Dedifferentiated amniotic fluid mesenchymal stem cell (primary cell): ENCODE data around the gene OLFML2B.

Source experiments
- DNase-seq: peaks from one replicate; pipeline ENCODE4 v3.0.0-alpha.2; 2016; ENCODE audit errors: extremely low spot score

OLFML2B gene

GRCh38 chr1:162006081-162006480, 17.6 kb downstream of the OLFML2B start:
- DNase-seq: no peak

- DNase-seq: no peak
Observed at GRCh38 chr1:162004441-162004950, 19.2 kb downstream of the OLFML2B start.

DNA sequence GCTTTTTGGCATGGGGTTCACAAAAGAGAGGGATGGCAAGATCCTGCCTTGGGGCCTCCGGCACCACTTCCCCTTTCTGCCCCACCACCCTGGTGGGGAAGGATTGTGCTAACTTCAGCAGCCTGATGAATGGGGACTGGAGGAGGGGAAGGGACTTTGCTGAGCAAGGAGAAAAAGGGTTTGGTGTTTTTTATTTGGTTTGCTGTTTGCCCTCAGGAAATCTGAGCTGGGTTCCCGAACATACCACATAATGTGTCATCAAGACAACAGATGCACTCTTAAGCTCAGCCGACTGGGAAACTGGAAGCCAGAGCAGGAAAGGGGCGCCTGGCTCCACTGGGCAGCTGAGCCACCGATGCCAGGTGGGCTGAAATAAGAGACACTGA, 19.8 kb downstream of the OLFML2B start:
- peak; percentile 83 for DNase-seq

- DNase-seq: peak; percentile 89
Observed at GRCh38 chr1:162003061-162003829, 20.4 kb downstream of the OLFML2B start.

- DNase-seq: no peak
Observed at GRCh38 chr1:162000053-162000420, 23.6 kb downstream of the OLFML2B start.

GRCh38 chr1:161999301-162000052, 24.2 kb downstream of the OLFML2B start:
- no peak for DNase-seq

- DNase-seq: no peak
Observed at GRCh38 chr1:161998811-161999210, 24.9 kb downstream of the OLFML2B start.

DNA sequence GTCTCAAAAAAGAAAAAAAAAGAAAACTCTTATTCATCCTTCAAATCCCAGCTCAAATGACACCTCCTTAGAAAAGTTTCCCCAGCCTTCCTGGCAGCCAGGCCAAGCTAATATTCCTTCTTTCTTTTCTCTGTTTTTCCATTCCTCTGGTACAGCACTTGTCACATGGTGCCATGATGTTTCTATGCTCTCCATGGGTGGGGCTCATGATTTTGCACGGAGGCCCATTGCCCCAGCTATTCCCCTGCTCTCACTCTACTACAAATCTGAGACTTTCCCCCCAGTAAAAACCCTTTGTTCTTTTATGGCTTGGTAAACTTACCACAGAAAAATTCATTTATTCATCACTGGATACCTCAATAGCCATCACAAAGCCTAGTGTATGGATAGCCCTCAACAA, 26.5 kb downstream of the OLFML2B start:
- DNase-seq: no peak

DNA sequence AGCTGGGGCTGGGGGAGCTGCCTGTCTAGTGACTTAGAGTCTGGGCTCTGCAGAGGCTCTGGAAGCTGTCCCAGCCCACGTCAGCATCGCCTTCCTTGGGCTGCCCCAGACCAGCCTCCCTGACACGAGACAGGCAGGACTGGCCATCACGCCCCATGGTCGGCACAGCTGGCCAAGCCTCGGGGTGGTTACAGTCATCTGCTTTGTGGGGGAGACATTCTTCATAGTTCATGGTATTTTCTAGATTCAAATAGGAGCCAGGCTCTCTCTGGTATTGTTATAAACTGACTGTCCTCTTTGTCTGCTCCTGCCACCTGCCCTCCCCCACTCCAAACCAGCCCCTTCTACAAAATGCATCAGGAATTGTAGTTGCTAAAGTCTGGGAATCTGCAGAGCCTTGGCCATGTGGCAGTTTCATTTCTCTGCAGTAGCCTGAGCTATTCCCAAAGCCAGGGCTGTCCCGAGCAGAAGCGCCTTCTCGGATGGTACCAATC, 29.4 kb downstream of the OLFML2B start:
- DNase-seq: peak; percentile 38

- no peak for DNase-seq
Observed at GRCh38 chr1:161993576-161993975, 30.1 kb downstream of the OLFML2B start.

- no peak for DNase-seq
Observed at GRCh38 chr1:161989786-161990185, 33.9 kb downstream of the OLFML2B start.

DNA sequence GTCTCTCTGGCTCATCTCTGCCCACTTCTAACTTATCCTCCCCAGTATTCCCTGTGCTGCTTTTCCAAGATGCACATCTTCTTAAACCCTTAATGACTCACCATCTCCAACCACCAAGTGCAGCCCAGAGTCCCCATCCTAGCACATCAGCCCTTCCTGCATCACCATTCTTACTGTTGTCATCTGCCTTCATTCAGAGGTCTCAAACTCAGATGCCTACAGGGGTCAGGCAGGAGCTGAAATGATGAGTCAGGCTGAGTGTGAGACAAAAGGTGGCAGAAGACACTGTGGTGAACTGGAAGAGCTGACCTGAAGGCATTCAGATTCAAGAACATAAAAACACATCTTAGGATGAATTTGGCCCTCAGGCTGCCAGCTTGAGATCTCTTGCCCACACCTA, 34.6 kb downstream of the OLFML2B start:
- DNase-seq: no peak

DNA sequence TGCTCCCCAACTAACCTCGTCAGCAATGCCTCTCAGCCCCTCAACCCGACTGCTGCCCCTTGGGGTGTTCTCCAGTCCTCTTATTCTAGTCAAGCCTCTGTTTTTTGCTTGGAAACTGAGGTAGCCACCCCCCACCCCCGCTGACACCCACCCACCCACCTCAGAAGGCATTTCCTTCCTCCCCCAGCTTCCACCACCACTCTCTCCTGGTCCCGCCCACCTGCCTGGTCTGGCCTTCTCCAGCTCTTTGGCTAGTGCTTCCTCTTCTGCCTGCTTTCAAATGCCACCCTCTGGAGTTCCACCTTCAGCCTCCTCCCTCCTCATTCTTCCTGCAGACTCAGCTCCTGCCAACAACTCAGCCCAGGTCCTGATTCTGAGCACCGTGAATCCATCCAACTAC, 35.3 kb downstream of the OLFML2B start:
- DNase-seq: no peak

DNA sequence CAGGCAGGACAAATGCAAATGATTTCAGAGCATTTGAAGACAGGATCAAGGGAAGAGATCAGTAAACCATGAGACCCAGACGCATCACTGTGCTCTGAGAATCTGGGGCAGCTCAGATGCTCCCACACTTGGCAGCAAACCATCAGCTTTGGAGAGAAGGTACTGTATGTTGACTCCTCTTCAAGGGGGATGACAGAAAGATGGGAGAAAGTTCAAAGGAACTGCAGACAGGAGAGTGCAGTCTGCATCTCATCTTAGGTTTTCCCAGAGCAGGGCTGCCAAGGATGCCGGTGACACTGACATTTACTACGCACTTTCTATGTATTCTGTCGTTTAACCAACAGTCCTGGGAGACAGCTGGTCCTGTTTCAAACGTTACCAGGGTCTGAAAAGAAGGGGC, 35.8 kb downstream of the OLFML2B start:
- DNase-seq: no peak

DNA sequence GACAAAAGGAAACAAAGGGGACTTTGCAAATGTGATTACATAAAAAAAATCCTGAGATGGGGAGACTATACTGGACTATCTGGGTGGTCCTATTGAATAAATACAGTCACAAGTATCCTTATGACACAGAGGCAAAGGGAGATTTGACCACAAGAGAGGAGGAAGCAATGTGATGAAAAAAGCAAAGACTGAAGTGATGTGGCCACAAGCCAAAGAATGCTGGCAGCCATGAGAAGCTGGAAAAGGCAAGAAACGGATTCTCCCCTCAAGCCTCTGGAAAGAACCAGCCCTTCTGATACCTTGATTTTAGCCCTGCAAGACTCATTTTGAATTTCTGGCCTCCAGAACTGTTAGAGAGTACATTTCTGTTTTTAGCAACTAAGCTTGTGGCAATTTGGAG, 36.4 kb downstream of the OLFML2B start:
- DNase-seq: no peak

GRCh38 chr1:161986328-161986727, 37.3 kb downstream of the OLFML2B start:
- no peak for DNase-seq

- no peak for DNase-seq
Observed at GRCh38 chr1:161985301-161985822, 38.3 kb downstream of the OLFML2B start.

GRCh38 chr1:161983725-161984124, 39.9 kb downstream of the OLFML2B start:
- DNase-seq: no peak

DNA sequence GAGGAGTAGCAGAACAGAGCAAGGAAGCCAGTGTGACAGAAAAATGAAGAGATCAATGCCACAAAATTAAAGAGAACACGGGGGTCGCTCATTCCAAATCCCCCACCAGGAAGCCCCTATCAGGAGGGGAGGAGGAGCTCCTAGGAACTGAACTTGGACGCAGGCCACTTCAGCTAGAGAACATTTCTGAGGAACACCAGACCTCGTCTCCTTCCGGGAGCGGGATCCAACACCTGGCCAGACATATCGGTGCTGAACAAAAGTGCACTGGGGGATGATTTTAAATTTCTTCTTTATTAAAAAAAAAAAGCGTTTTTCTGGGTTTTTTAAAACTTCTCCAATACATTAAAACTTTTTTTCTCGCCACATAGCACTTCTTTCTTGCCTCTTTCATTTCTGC, 40.8 kb downstream of the OLFML2B start:
- DNase-seq: no peak

DNA sequence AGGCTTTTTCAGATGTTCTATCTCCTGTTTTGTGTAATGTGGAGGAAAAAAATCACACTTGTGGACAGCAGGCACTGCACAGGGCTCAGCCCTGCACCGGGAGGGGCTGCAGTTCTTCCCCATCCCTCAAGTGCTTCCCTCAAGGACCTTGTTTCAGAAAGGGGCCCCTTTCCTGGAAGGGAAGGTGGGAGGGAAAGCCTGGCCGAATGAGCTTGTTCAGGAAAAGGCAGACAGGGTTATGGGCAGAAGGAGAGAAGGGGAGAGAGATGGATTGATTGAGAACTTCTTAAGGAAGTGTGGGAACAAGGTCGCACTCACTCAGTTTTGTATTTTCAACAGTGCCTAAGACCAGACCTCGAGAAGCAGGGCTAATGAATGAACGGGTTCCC, 41.2 kb downstream of the OLFML2B start:
- DNase-seq: no peak

DNA sequence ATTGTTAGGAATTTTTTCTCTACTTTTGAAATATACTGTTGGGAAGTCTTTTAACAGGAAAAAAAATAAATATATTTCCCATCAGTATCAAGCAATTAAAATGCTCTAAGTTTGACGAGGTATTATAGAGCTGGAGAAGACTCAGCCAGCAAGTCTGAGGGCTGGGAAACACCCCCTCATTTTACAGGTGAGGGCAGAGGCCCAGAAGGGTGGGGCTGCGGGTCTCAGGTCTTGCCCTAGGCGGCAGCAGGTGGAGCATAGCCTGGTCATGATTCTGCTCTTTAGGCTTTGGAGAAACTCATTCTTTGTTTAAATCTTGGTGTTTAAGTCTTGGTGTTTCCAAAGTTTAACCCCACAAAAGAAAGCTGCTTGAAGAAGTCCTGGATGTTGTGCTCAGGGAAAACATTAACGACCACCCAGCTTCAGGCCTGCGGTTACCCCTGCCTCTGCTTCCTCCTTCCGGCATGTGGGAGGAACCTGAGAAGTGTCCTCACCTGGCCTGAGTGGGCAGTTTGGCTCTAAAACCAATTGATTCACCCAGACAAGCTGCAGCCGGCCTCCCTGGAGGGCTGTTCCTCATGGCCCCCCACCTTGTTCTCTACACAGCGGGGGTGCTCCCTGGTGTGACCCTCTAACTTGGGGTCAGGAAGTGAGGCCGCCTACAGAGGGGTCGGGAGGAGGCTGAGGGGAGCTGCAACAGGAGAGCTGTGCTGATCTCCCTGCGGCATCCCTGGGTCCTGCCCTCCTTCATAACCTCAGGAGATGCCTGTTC, 41.7 kb downstream of the OLFML2B start:
- no peak for DNase-seq

- no peak for DNase-seq
Observed at GRCh38 chr1:161981126-161981525, 42.5 kb downstream of the OLFML2B start.
